Activated naive CD8-positive, alpha-beta T cell treated with anti-CD3 and anti-CD28 coated beads, Interleukin-2, amount 10 ng/mL, durations not matched to agents 7 days and 5 days (primary cell): Measurements from ENCODE around the gene BRAF. TPM values are rescaled to one million over a fixed set of nuclear protein-coding genes. Genes with fewer than 3 reads are reported as not detected.
A peak's percentile ranks its signal among the peaks of the same experiment; 100 is the strongest.
"Not testable (repeated sequence)": the region's sequence is repeated elsewhere in the genome, so short reads cannot be mapped to it uniquely, and the experiment has no call there.

ENCODE experiments used
- ATAC-seq: fragments of 150-1000 bp; cut with Tn5 transposase; one replicate; pipeline ENCODE4 v1.10.0; 2021; ENCODE audit warnings: low read depth, moderate library complexity
- POLR2A ChIA-PET: fragments of 350-600 bp; sonication (Branson Sonifier 250); formaldehyde crosslinking; loops from one replicate; lab custom pipeline; 2021; ENCODE audit warnings: antibody characterized with exemption; lab: Charles Lee
- DNase-seq: peaks from one replicate; pipeline ENCODE4 v3.0.0; 2021
- H3K27ac Mint-ChIP-seq: one replicate; pipeline ENCODE4 v1.8.0; 2022; ENCODE audit warnings: mild to moderate bottlenecking, mixed read lengths
- H3K27me3 Mint-ChIP-seq: one replicate; pipeline ENCODE4 v1.8.0; 2022; ENCODE audit warnings: mild to moderate bottlenecking, moderate library complexity, mixed read lengths
- H3K36me3 Mint-ChIP-seq: one replicate; pipeline ENCODE4 v1.8.0; 2021; ENCODE audit warnings: mild to moderate bottlenecking, mixed read lengths
- H3K4me1 Mint-ChIP-seq: one replicate; pipeline ENCODE4 v1.8.0; 2021; ENCODE audit warnings: mixed read lengths
- H3K4me3 Mint-ChIP-seq: one replicate; pipeline ENCODE4 v1.8.0; 2022; ENCODE audit warnings: mild to moderate bottlenecking, moderate library complexity, mixed read lengths
- H3K9me3 Mint-ChIP-seq: one replicate; pipeline ENCODE4 v1.8.0; 2021; ENCODE audit warnings: mixed read lengths
- total RNA-seq, 2 experiments: library from RNA; stranded (reverse); gene quantifications; one replicate each; pipeline ENCODE4 v1.2.3, GENCODE V29; 2021

Gene BRAF
- total RNA-seq, 2 experiments from 2014 or later, result 34.4 to 39.4 TPM

GRCh38 chr7:140683657-140684056 is 241.1 kb downstream of the BRAF start:
- Mint-ChIP-seq H3K4me3 (no peak overlapping the region), H3K27me3 (no peaks in the 10 kb centered on the region), H3K27ac (no peak overlapping the region), H3K9me3 (no peaks in the 10 kb centered on the region), H3K4me1 (no peaks in the 10 kb centered on the region), H3K36me3 (peaks cover 14% of the 10 kb centered on the region)
- POLR2A ChIA-PET, result interaction anchor here (1.1 kb wide), 1 partner anchor 13 kb away, joined by 3 read pairs; the partner anchor contains the start of gene NDUFB2
- ATAC-seq, result no peak
- DNase-seq, result no peak

GRCh38 chr7:140681766-140682165 is 243.0 kb downstream of the BRAF start:
- Mint-ChIP-seq H3K36me3 (peaks cover 28% of the 10 kb centered on the region), H3K27ac (no peak overlapping the region), H3K27me3 (no peaks in the 10 kb centered on the region), H3K4me3 (no peak overlapping the region), H3K4me1 (no peaks in the 10 kb centered on the region), H3K9me3 (no peaks in the 10 kb centered on the region)
- POLR2A ChIA-PET, result no interaction called here
- no peak for DNase-seq
- ATAC-seq, result no peak

GRCh38 chr7:140680886-140681285 is 243.8 kb downstream of the BRAF start:
- Mint-ChIP-seq H3K36me3 (peaks cover 28% of the 10 kb centered on the region), H3K27ac (no peak overlapping the region), H3K9me3 (no peaks in the 10 kb centered on the region), H3K27me3 (no peaks in the 10 kb centered on the region), H3K4me1 (peaks cover 2% of the 10 kb centered on the region), H3K4me3 (no peak overlapping the region)
- POLR2A ChIA-PET, result no interaction called here
- DNase-seq (no peak), ATAC-seq (no peak)

- POLR2A ChIA-PET, result interaction anchor here (0.6 kb wide), 1 partner anchor 17 kb away, joined by 3 read pairs; no protein-coding TSS in a partner anchor
- Mint-ChIP-seq H3K27ac (no peak overlapping the region), H3K9me3 (no peaks in the 10 kb centered on the region), H3K27me3 (no peaks in the 10 kb centered on the region), H3K4me1 (peaks cover 18% of the 10 kb centered on the region), H3K4me3 (no peak overlapping the region), H3K36me3 (peaks cover 24% of the 10 kb centered on the region)
- ATAC-seq, result no peak
- no peak for DNase-seq
These were observed 245.5 kb downstream of the BRAF start for GRCh38 chr7:140679186-140679585.

GRCh38 chr7:140678816-140679130 is 246.0 kb downstream of the BRAF start:
- H3K27me3 Mint-ChIP-seq, result no peaks in the 10 kb centered on the region
- no peak for ATAC-seq
- H3K9me3 Mint-ChIP-seq, result no peaks in the 10 kb centered on the region
- DNase-seq, result no peak
- no peak overlapping the region for H3K27ac Mint-ChIP-seq
- POLR2A ChIA-PET, result no interaction called here
- peaks cover 24% of the 10 kb centered on the region for H3K36me3 Mint-ChIP-seq
- H3K4me3 Mint-ChIP-seq, result no peak overlapping the region
- peaks cover 22% of the 10 kb centered on the region for H3K4me1 Mint-ChIP-seq

GRCh38 chr7:140678081-140678815 is 246.5 kb downstream of the BRAF start:
- Mint-ChIP-seq H3K27me3 (no peaks in the 10 kb centered on the region), H3K36me3 (peaks cover 24% of the 10 kb centered on the region), H3K4me3 (no peak overlapping the region), H3K27ac (peak overlapping the region; percentile 9), H3K4me1 (peaks cover 22% of the 10 kb centered on the region), H3K9me3 (no peaks in the 10 kb centered on the region)
- no peak for ATAC-seq
- POLR2A ChIA-PET, result no interaction called here
- no peak for DNase-seq

GRCh38 chr7:140677496-140677895 is 247.2 kb downstream of the BRAF start:
- ATAC-seq (no peak), DNase-seq (no peak)
- H3K27me3 Mint-ChIP-seq, result no peaks in the 10 kb centered on the region
- H3K9me3 Mint-ChIP-seq, result no peaks in the 10 kb centered on the region
- H3K27ac Mint-ChIP-seq, result peak overlapping the region; percentile 3
- H3K4me3 Mint-ChIP-seq, result no peak overlapping the region
- POLR2A ChIA-PET, result no interaction called here
- H3K36me3 Mint-ChIP-seq, result peaks cover 24% of the 10 kb centered on the region
- H3K4me1 Mint-ChIP-seq, result peaks cover 22% of the 10 kb centered on the region

GRCh38 chr7:140676956-140677355 is 247.8 kb downstream of the BRAF start:
- H3K9me3 Mint-ChIP-seq, H3K27me3 Mint-ChIP-seq, POLR2A ChIA-PET, H3K27ac Mint-ChIP-seq, ATAC-seq, DNase-seq, H3K4me3 Mint-ChIP-seq: not testable (repeated sequence)
- peaks cover 21% of the 10 kb centered on the region for H3K36me3 Mint-ChIP-seq
- peaks cover 27% of the 10 kb centered on the region for H3K4me1 Mint-ChIP-seq

GRCh38 chr7:140676306-140676705 is 248.4 kb downstream of the BRAF start:
- H3K27ac Mint-ChIP-seq, result no peak overlapping the region
- POLR2A ChIA-PET, result no interaction called here
- no peaks in the 10 kb centered on the region for H3K9me3 Mint-ChIP-seq
- peaks cover 21% of the 10 kb centered on the region for H3K36me3 Mint-ChIP-seq
- peaks cover 28% of the 10 kb centered on the region for H3K4me1 Mint-ChIP-seq
- H3K4me3 Mint-ChIP-seq, result no peak overlapping the region
- no peak for DNase-seq
- ATAC-seq, result no peak
- no peaks in the 10 kb centered on the region for H3K27me3 Mint-ChIP-seq

- Mint-ChIP-seq H3K27me3 (no peaks in the 10 kb centered on the region), H3K4me1 (peaks cover 29% of the 10 kb centered on the region), H3K27ac (no peak overlapping the region), H3K9me3 (no peaks in the 10 kb centered on the region), H3K36me3 (peaks cover 21% of the 10 kb centered on the region), H3K4me3 (no peak overlapping the region)
- DNase-seq, result no peak
- no peak for ATAC-seq
- POLR2A ChIA-PET, result interaction anchor here (1.3 kb wide), 1 partner anchor 339 kb away, joined by 3 read pairs; the partner anchor contains the start of gene MRPS33
These were observed 249.0 kb downstream of the BRAF start for GRCh38 chr7:140675726-140676125.

- Mint-ChIP-seq H3K27ac (peak overlapping the region; percentile 58), H3K27me3 (peaks cover 1% of the 10 kb centered on the region), H3K36me3 (peaks cover 21% of the 10 kb centered on the region), H3K4me3 (peak overlapping the region; percentile 91), H3K4me1 (peaks cover 31% of the 10 kb centered on the region), H3K9me3 (no peaks in the 10 kb centered on the region)
- POLR2A ChIA-PET, result interaction anchor here (1.3 kb wide), 1 partner anchor 340 kb away, joined by 3 read pairs; the partner anchor contains the start of gene MRPS33
- DNase-seq (no peak), ATAC-seq (no peak)
These were observed 249.6 kb downstream of the BRAF start for GRCh38 chr7:140674899-140675701.

- no peak for ATAC-seq
- no peaks in the 10 kb centered on the region for H3K9me3 Mint-ChIP-seq
- H3K4me1 Mint-ChIP-seq, result peaks cover 31% of the 10 kb centered on the region
- no peak for DNase-seq
- POLR2A ChIA-PET, result interaction anchor here (0.7 to 1.3 kb wide), 2 partner anchors 18 to 341 kb away, joined by 3 to 7 read pairs; partner anchors contain the start of gene MRPS33
- peaks cover 3% of the 10 kb centered on the region for H3K27me3 Mint-ChIP-seq
- H3K27ac Mint-ChIP-seq, result peak overlapping the region; percentile 74
- H3K36me3 Mint-ChIP-seq, result peaks cover 19% of the 10 kb centered on the region
- H3K4me3 Mint-ChIP-seq, result peak overlapping the region; percentile 91
These were observed 250.4 kb downstream of the BRAF start for GRCh38 chr7:140674356-140674800.

GRCh38 chr7:140673774-140674155 is 251.0 kb downstream of the BRAF start:
- H3K36me3 Mint-ChIP-seq, result peaks cover 14% of the 10 kb centered on the region
- POLR2A ChIA-PET, result interaction anchor here (0.7 to 1.4 kb wide), 6 partner anchors 17 to 1064 kb away, joined by 3 to 7 read pairs (median 4); partner anchors contain the start of genes MRPS33, NDUFB2 and SSBP1
- H3K4me1 Mint-ChIP-seq, result peaks cover 31% of the 10 kb centered on the region
- ATAC-seq, result no peak
- no peak for DNase-seq
- H3K9me3 Mint-ChIP-seq, result no peaks in the 10 kb centered on the region
- H3K4me3 Mint-ChIP-seq, result peak overlapping the region; percentile 91
- H3K27me3 Mint-ChIP-seq, result peaks cover 3% of the 10 kb centered on the region
- peak overlapping the region; percentile 87 for H3K27ac Mint-ChIP-seq
